PC-3 (cell line): ENCODE data around the gene KTI12. TPM values are rescaled to one million over a fixed set of nuclear protein-coding genes. Genes with fewer than 3 reads are reported as not detected.

Experiments
- ATAC-seq: fragments of 200-7000 bp; cut with Tn5 transposase; 2 replicates; pipeline ENCODE4 v1.9.1; 2020; ENCODE audit warnings: mild to moderate bottlenecking, moderate library complexity
- BruUV-seq: library from RNA; stranded (reverse); fragments of 400-500 nt; replicated peaks from 2 replicates; lab custom pipeline; 2021; lab: Mats Ljungman, UMichigan
- CTCF ChIA-PET: fragments of 300-600 bp; sonication (Branson Sonifier 250); formaldehyde crosslinking; loops from one replicate; lab custom pipeline; 2022; ENCODE audit warnings: antibody characterized with exemption; lab: Charles Lee
- POLR2A ChIA-PET: fragments of 300-600 bp; sonication (Branson Sonifier 250); formaldehyde crosslinking; loops from one replicate; lab custom pipeline; 2022; ENCODE audit warnings: antibody characterized with exemption; ENCODE audit not compliant: unreplicated experiment; lab: Charles Lee
- DNase-seq: peaks from one replicate; pipeline ENCODE4 v3.0.0-alpha.2; 2015
- H2AFZ ChIP-seq: fragments of 300-600 bp; sonication (generic); 2 replicates; pipeline ENCODE4 v1.6.0; 2016; ENCODE audit warnings: antibody characterized with exemption, low read length
- H3F3A ChIP-seq: fragments of 300-600 bp; sonication (generic); one replicate; pipeline ENCODE4 v1.6.0; 2017; ENCODE audit warnings: antibody characterized with exemption, low read length, control low read depth, mild to moderate bottlenecking; ENCODE audit not compliant: unreplicated experiment
- H3K27ac ChIP-seq: fragments of 300-600 bp; sonication (generic); 2 replicates; pipeline ENCODE4 v1.5.1; 2016; ENCODE audit warnings: mild to moderate bottlenecking, low read length
- H3K27me3 ChIP-seq: fragments of 300-600 bp; sonication (generic); 2 replicates; pipeline ENCODE4 v1.6.1; 2016; ENCODE audit warnings: low read length, mixed read lengths
- H3K36me3 ChIP-seq: fragments of 300-600 bp; sonication (generic); 2 replicates; pipeline ENCODE4 v1.6.1; 2016; ENCODE audit warnings: low read depth, mixed run types, low read length, mixed read lengths
- H3K4me1 ChIP-seq: fragments of 300-600 bp; sonication (generic); 2 replicates; pipeline ENCODE4 v1.5.1; 2016; ENCODE audit warnings: low read length; ENCODE audit not compliant: insufficient read depth
- H3K4me2 ChIP-seq: fragments of 300-600 bp; sonication (generic); 2 replicates; pipeline ENCODE4 v1.6.0; 2016; ENCODE audit warnings: low read length
- H3K4me3 ChIP-seq: fragments of 300-600 bp; sonication (generic); 2 replicates; pipeline ENCODE4 v1.5.1; 2016; ENCODE audit warnings: mild to moderate bottlenecking, low read length, mixed read lengths
- H3K79me2 ChIP-seq: fragments of 300-600 bp; sonication (generic); 2 replicates; pipeline ENCODE4 v1.6.1; 2017; ENCODE audit warnings: low read length, mixed read lengths
- H3K9ac ChIP-seq: fragments of 300-600 bp; sonication (generic); 2 replicates; pipeline ENCODE4 v1.6.0; 2016; ENCODE audit warnings: mild to moderate bottlenecking, low read length
- H3K9me2 ChIP-seq: fragments of 300-600 bp; sonication (generic); replicated peaks from 2 replicates; pipeline ENCODE4 v1.6.1; 2016; ENCODE audit warnings: mixed run types, low read length, mixed read lengths
- H3K9me3 ChIP-seq: fragments of 300-600 bp; sonication (generic); 2 replicates; pipeline ENCODE4 v1.6.1; 2016; ENCODE audit warnings: low read length, mixed read lengths
- H4K20me1 ChIP-seq: fragments of 300-600 bp; sonication (generic); 2 replicates; pipeline ENCODE4 v1.6.1; 2016; ENCODE audit warnings: low read length, mixed read lengths
- CTCF ChIP-seq: fragments of 300-600 bp; sonication (generic); conservative IDR thresholded peaks from 2 replicates; pipeline ENCODE4 v1.5.1; 2017; ENCODE audit warnings: antibody characterized with exemption, low read depth, mild to moderate bottlenecking, low read length
- EZH2 ChIP-seq: fragments of 300-600 bp; sonication (generic); IDR thresholded peaks from one replicate; pipeline ENCODE4 v1.6.1; 2017; ENCODE audit warnings: antibody characterized with exemption, mild to moderate bottlenecking, low read length; ENCODE audit not compliant: unreplicated experiment
- EZH2phosphoT487 ChIP-seq: fragments of 300-600 bp; sonication (generic); IDR thresholded peaks from 2 replicates; pipeline ENCODE4 v1.6.1; 2018; ENCODE audit warnings: mild to moderate bottlenecking, antibody characterized with exemption, low read length, borderline replicate concordance
- intact Hi-C: fragments of 100-400 bp; cut with micrococcal nuclease; formaldehyde crosslinking; loops from 2 replicates; pipeline ENCODE4 v1.9.0; 2023
- total RNA-seq: library from RNA; depleted of rRNA; stranded (reverse); fragments of >200 nt; gene quantifications from 2 replicates; pipeline ENCODE4 v1.2.3, GENCODE V29; 2014

The KTI12 gene
- total RNA-seq, 1 experiment from 2014 or later: 9.7 TPM

- Histone ChIP-seq H3F3A (no peaks in the 10 kb centered on the region), H2AFZ (no peak overlapping the region), H3K9ac (no peak overlapping the region), H3K4me3 (peak overlapping the region; percentile 31; the same call in 1 of the 2 replicates), H4K20me1 (peaks cover 26% of the 10 kb centered on the region; the same call in 1 of the 2 replicates), H3K9me2 (no peaks in the 10 kb centered on the region), H3K4me1 (peaks cover 25% of the 10 kb centered on the region), H3K27me3 (no peaks in the 10 kb centered on the region), H3K36me3 (peaks cover 31% of the 10 kb centered on the region), H3K79me2 (peaks cover 74% of the 10 kb centered on the region), H3K9me3 (no peaks in the 10 kb centered on the region), H3K27ac (no peak overlapping the region), H3K4me2 (peak overlapping the region; percentile 59)
- CTCF ChIA-PET: interaction anchor here (0.6 kb wide), 1 partner anchor 10 kb away, joined by 3 read pairs; no protein-coding TSS in a partner anchor
- BruUV-seq: no TSS peak
- DNase-seq (peak; percentile 57), ATAC-seq (no peak)
- no peak for TF ChIP-seq EZH2phosphoT487
- TF ChIP-seq EZH2: no peak
- no peak for TF ChIP-seq CTCF
- intact Hi-C loops: loop anchor here (5.0 to 10.0 kb wide), 2 partner anchors 308 to 1115 kb away; partner anchors contain the start of gene CC2D1B
- POLR2A ChIA-PET: no interaction called here
Measured at GRCh38 chr1:52059321-52059720, 25.7 kb upstream of the KTI12 start.

DNA sequence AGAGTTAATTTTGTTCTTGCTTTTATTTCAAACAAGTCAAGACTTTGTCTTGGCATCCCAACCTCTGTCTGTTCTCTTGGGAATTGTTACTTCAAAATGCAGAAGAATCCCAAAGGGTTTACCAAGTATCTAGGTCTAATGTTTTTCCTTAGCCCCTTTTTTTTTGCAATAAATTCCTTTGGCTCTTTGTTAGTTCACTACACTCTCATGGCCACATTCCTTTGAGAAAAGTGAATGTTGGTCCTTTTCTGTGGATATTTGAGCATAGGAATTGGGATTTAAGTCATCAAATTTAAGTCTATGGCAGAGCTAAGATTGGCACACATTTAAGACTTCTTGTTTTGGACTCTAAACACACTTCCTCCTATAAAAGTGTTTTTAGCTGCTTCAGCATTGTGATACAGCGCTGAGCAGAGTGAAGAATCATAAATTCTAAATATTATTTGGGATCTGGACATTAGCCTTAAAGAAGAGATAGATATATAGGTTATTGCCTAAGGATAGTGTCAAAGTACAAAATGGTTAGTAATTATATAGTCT, 24.3 kb upstream of the KTI12 start:
- H3K4me3 ChIP-seq: peak overlapping the region; percentile 93
- H3K36me3 ChIP-seq: peaks cover 18% of the 10 kb centered on the region
- CTCF ChIA-PET: no interaction called here
- peaks cover 30% of the 10 kb centered on the region; the same call in 1 of the 2 replicates for H4K20me1 ChIP-seq
- H3K9me3 ChIP-seq: no peaks in the 10 kb centered on the region
- H2AFZ ChIP-seq: no peak overlapping the region
- H3K27ac ChIP-seq: no peak overlapping the region
- H3K27me3 ChIP-seq: no peaks in the 10 kb centered on the region
- H3K4me1 ChIP-seq: peaks cover 33% of the 10 kb centered on the region
- H3F3A ChIP-seq: no peaks in the 10 kb centered on the region
- peaks cover 77% of the 10 kb centered on the region for H3K79me2 ChIP-seq
- TF ChIP-seq CTCF (no peak), EZH2phosphoT487 (no peak), EZH2 (no peak)
- POLR2A ChIA-PET: no interaction called here
- no peaks in the 10 kb centered on the region for H3K9me2 ChIP-seq
- BruUV-seq: no TSS peak
- peak overlapping the region; percentile 99 for H3K4me2 ChIP-seq
- DNase-seq: no peak
- no peak overlapping the region for H3K9ac ChIP-seq
- intact Hi-C loops: loop anchor here (5.0 to 10.0 kb wide), 2 partner anchors 309 to 1117 kb away; partner anchors contain the start of gene CC2D1B
- no peak for ATAC-seq

GRCh38 chr1:52057255-52057654, 23.6 kb upstream of the KTI12 start:
- POLR2A ChIA-PET: no interaction called here
- Histone ChIP-seq H3K27ac (no peak overlapping the region), H3K4me1 (peaks cover 33% of the 10 kb centered on the region), H3K4me3 (peak overlapping the region; percentile 93), H3K4me2 (peak overlapping the region; percentile 99), H2AFZ (no peak overlapping the region), H3K9ac (peak overlapping the region; percentile 91), H3K79me2 (peaks cover 82% of the 10 kb centered on the region), H3F3A (no peaks in the 10 kb centered on the region), H3K27me3 (no peaks in the 10 kb centered on the region), H3K9me2 (no peaks in the 10 kb centered on the region), H4K20me1 (peaks cover 30% of the 10 kb centered on the region; the same call in 1 of the 2 replicates), H3K36me3 (peaks cover 14% of the 10 kb centered on the region), H3K9me3 (no peaks in the 10 kb centered on the region)
- intact Hi-C loops: loop anchor here (5.0 to 10.0 kb wide), 2 partner anchors 310 to 1118 kb away; partner anchors contain the start of gene CC2D1B
- no peak for ATAC-seq
- CTCF ChIA-PET: no interaction called here
- TSS peak; percentile 48 for BruUV-seq
- DNase-seq: no peak
- TF ChIP-seq EZH2phosphoT487 (no peak), CTCF (no peak), EZH2 (no peak)
